Left forelimb (tissue), 1 donor: ENCODE results near the gene SOX3.

Experiments
- DNase-seq: peaks from one replicate; pipeline ENCODE4 v3.0.0-alpha.2; 2018; ENCODE audit warnings: low spot score

SOX3 gene

GRCh38 chrX:140495739-140496138, 9.1 kb downstream of the SOX3 start:
- DNase-seq: no peak

GRCh38 chrX:140492066-140492994, 12.5 kb downstream of the SOX3 start:
- DNase-seq: no peak

GRCh38 chrX:140480765-140481164, 24.1 kb downstream of the SOX3 start:
- DNase-seq: no peak

GRCh38 chrX:140477987-140478386, 26.9 kb downstream of the SOX3 start:
- no peak for DNase-seq

- DNase-seq: no peak
Observed at GRCh38 chrX:140475025-140475424, 29.8 kb downstream of the SOX3 start.

GRCh38 chrX:140467211-140467610, 37.7 kb downstream of the SOX3 start:
- no peak for DNase-seq
